RWPE2 (cell line): Measurements from ENCODE around the gene LILRB2.
"Not testable (repeated sequence)": the region's sequence is repeated elsewhere in the genome, so short reads cannot be mapped to it uniquely, and the experiment has no call there.

Source experiments
- ATAC-seq: fragments of 200-7000 bp; cut with Tn5 transposase; 3 replicates; pipeline ENCODE4 v1.9.1; 2021; ENCODE audit warnings: low read depth
- DNase-seq: peaks from one replicate; pipeline ENCODE4 v3.0.0-alpha.2; 2020; ENCODE audit warnings: low spot score
- H3K27ac ChIP-seq: fragments of 450-650 bp; 2 replicates; pipeline ENCODE4 v1.5.1; 2017; ENCODE audit warnings: mild to moderate bottlenecking; ENCODE audit not compliant: poor library complexity, severe bottlenecking
- H3K27me3 ChIP-seq: fragments of 250-450 bp; sonication (Bioruptor Pico); 2 replicates; pipeline ENCODE4 v1.5.1; 2021; ENCODE audit warnings: mild to moderate bottlenecking, moderate library complexity; ENCODE audit not compliant: insufficient read depth, poor library complexity, severe bottlenecking
- H3K36me3 ChIP-seq: fragments of 250-450 bp; sonication (Bioruptor Pico); 2 replicates; pipeline ENCODE4 v1.5.1; 2020; ENCODE audit warnings: low read depth, mild to moderate bottlenecking, moderate library complexity
- H3K4me1 ChIP-seq: fragments of 250-450 bp; sonication (Bioruptor Pico); 2 replicates; pipeline ENCODE4 v1.5.1; 2021; ENCODE audit warnings: mild to moderate bottlenecking, moderate library complexity; ENCODE audit not compliant: insufficient read depth, poor library complexity, severe bottlenecking
- H3K4me3 ChIP-seq: fragments of 250-450 bp; sonication (Bioruptor Pico); 2 replicates; pipeline ENCODE4 v1.5.1; 2021; ENCODE audit warnings: mild to moderate bottlenecking, moderate library complexity; ENCODE audit not compliant: severe bottlenecking
- H3K9me3 ChIP-seq: fragments of 250-450 bp; sonication (Bioruptor Pico); 2 replicates; pipeline ENCODE4 v1.5.1; 2021; ENCODE audit warnings: mild to moderate bottlenecking, moderate library complexity; ENCODE audit not compliant: severe bottlenecking
- TF ChIP-seq, protein P1 (sequence below): fragments of 450-650 bp; IDR thresholded peaks from one replicate; pipeline ENCODE4 v1.5.1; 2017; ENCODE audit warnings: mild to moderate bottlenecking, moderate library complexity; ENCODE audit not compliant: poor library complexity, severe bottlenecking

LILRB2 gene

DNA sequence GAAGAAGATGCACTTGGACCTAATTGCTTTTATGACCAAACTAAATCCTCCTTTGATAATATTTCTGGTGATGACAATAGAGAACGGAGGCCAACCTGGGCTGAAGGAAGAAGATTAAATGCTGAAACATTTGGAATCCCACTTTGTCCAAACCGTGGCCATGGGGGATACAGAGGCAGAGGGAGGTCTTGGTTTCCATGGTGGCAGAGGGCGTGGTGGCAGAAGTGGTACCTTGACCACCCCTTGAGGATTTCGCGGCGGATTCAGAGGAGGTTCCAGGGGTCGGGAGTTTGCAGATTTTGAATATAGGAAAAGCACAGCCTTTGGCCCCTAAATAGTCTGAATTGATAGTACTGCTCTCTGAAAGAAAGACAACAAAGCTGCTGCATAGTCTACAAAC, 50.9 kb downstream of the LILRB2 start:
- H3K27me3 ChIP-seq: no peaks in the 10 kb centered on the region
- no peak for ATAC-seq

DNA sequence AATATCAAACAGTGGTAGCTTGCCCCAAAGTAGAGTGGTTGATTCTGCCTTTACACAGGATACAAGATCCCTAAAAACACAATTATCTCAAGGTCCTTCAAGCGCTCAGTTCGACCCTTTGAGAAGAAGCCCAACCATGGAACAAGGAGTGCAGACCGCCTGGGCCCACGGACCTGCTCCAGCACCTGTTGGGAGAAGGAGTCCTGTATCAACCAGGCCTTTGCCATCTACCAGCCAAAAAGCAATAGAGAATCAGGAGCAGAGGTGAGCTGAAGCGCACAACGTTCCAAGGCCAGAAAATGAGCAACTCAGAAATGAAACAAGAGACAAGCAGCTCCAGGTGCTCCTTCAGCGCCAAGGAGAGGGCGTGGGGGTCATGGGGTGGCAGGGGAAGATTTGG, 51.8 kb downstream of the LILRB2 start:
- no peaks in the 10 kb centered on the region for H3K36me3 ChIP-seq
- no peaks in the 10 kb centered on the region for H3K27me3 ChIP-seq
- H3K4me3 ChIP-seq: no peak overlapping the region
- no peak for ATAC-seq
- TF ChIP-seq, protein P1, sequence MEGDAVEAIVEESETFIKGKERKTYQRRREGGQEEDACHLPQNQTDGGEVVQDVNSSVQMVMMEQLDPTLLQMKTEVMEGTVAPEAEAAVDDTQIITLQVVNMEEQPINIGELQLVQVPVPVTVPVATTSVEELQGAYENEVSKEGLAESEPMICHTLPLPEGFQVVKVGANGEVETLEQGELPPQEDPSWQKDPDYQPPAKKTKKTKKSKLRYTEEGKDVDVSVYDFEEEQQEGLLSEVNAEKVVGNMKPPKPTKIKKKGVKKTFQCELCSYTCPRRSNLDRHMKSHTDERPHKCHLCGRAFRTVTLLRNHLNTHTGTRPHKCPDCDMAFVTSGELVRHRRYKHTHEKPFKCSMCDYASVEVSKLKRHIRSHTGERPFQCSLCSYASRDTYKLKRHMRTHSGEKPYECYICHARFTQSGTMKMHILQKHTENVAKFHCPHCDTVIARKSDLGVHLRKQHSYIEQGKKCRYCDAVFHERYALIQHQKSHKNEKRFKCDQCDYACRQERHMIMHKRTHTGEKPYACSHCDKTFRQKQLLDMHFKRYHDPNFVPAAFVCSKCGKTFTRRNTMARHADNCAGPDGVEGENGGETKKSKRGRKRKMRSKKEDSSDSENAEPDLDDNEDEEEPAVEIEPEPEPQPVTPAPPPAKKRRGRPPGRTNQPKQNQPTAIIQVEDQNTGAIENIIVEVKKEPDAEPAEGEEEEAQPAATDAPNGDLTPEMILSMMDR: no peak
- no peaks in the 10 kb centered on the region for H3K9me3 ChIP-seq
- no peaks in the 10 kb centered on the region for H3K4me1 ChIP-seq
- H3K27ac ChIP-seq: no peak overlapping the region
- DNase-seq: no peak

More for the DNA sequence above, 50.9 kb downstream of the LILRB2 start:
- H3K4me1 ChIP-seq: no peaks in the 10 kb centered on the region
- no peak overlapping the region for H3K27ac ChIP-seq
- no peak for DNase-seq
- TF ChIP-seq, protein P1: no peak
- H3K4me3 ChIP-seq: no peak overlapping the region
- H3K36me3 ChIP-seq: no peaks in the 10 kb centered on the region
- no peaks in the 10 kb centered on the region for H3K9me3 ChIP-seq

DNA sequence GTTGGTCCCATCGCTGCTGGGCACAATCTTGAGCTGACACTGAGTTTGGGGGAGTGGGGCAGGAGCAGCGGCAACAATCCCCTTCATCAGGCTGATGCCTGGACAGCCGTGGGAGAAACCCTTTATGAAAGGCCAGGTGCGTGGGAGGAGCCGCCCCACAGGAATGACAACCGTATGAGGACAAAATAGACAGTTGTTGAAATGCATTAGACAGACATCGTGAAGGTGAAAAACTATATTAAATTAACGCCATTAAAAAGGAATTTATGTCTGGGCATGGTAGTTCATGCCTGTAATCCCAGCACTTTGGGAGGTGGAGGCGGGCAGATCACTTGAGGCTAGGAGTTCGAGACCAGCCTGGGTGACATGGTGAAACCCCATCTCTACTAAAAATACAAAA, 56.3 kb downstream of the LILRB2 start:
- not testable (repeated sequence) for H3K27ac ChIP-seq, DNase-seq, ATAC-seq, H3K9me3 ChIP-seq, H3K4me1 ChIP-seq, H3K27me3 ChIP-seq, H3K36me3 ChIP-seq, H3K4me3 ChIP-seq

GRCh38 chr19:54223937-54224281, 57.0 kb downstream of the LILRB2 start:
- not testable (repeated sequence) for ATAC-seq, H3K4me1 ChIP-seq

More at GRCh38 chr19:54223937-54224281, 57.0 kb downstream of the LILRB2 start:
- not testable (repeated sequence) for H3K36me3 ChIP-seq, DNase-seq, H3K4me3 ChIP-seq, H3K27me3 ChIP-seq, H3K27ac ChIP-seq, H3K9me3 ChIP-seq
